Stimulated activated CD8-positive, alpha-beta memory T cell treated with anti-CD3 and anti-CD28 coated beads, Interleukin-4, amount 100 ng/mL, for 48 hours (primary cell): ENCODE measurements around the gene KIF16B.
A peak's percentile ranks its signal among the peaks of the same experiment; 100 is the strongest.
"Not testable (repeated sequence)": the region's sequence is repeated elsewhere in the genome, so short reads cannot be mapped to it uniquely, and the experiment has no call there.

Source experiments
- DNase-seq: peaks from one replicate; pipeline ENCODE4 v3.0.0-alpha.2; 2020

The KIF16B gene

DNA sequence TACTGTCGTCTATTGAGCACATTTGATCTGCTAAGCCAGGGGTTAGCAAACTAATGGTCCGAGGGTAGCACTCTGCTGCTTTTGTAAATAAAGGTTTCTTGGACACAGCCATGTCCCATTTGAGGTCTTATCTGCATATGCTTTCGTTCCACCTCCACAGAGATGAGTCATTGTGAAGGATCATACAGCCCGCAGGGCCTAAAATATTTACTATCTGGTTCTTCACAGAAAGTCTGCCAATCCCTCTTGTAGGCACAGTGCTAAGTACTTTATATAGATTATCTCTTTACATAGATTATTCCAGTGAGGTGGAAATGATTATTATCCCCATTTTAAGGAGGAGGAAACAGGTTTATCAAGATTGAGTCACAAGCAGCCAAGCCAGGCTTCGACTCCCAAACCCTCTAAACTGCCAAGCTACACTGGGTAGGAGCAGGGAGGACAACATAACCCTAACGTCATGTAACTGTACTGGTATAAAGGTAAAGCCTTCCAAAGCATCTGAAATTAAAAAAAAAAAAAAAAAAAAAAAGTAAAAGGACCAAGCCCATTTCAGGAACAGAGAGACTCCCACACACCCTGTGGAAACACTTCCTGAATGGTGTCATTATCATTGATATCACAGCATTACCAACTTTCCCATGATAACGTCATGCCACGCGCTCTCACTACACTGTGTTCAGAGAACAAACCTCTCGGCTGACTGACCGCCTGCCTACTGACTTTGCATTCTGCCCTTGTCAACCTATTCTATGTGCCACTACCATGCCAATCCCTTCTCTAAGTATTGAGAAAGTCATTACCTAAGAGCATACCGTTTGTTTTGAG lies 101.0 kb downstream of the KIF16B start:
- DNase-seq: no peak

- no peak for DNase-seq
Measured at GRCh38 chr20:16469395-16469905, 103.8 kb downstream of the KIF16B start.

- DNase-seq: no peak
Measured at GRCh38 chr20:16462711-16463110, 110.5 kb downstream of the KIF16B start.

DNA sequence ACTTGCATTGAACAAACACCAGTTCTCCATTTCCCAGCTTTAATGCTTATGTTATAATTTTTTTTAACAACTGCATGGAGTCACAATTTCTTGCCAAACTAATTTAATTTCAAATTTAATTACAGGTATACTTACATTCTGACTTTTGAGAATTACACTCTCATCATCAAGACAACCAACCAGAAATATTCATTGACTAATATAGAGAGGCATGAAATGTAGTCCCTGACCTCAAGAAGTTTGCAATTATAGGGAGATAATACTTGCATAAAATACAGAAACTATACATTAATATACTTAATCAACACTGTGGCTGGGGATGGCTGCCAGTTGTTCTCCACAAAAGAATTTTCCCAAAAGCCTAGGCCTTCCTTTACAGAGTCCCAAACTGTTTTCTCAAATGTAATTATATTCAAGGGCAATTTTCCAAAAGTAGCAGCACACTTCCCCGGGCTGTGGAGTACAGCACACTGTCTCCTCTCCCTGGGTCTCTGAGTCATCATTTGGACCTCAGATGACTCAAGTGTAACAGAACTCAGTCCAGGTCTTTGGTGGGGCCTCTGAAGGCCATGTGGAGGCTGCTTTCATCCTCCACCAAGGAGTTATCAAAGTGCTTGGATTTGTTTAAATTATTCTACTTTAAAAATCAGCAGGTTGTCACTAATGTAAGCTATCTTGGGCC lies 114.1 kb downstream of the KIF16B start:
- DNase-seq: no peak

GRCh38 chr20:16457514-16457913 lies 115.7 kb downstream of the KIF16B start:
- no peak for DNase-seq

DNA sequence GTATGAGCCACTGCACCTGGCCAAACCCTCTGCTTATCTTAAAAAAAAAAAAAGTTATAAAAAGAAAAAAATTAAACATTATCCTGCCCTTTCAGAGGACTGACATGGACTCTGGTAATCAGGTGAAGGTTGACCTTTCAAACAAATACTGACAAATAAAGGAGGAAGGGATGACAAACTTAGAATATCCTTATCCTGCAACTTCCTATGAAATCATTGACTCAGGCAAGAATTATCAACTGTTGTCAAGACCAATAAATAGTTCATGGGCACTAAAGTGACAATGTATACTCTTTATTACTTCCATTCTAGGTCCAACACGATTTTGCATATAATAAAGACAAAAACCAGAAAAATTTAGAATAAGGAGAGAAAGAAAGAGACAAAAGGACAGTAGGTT lies 117.9 kb downstream of the KIF16B start:
- no peak for DNase-seq

GRCh38 chr20:16451982-16452381 lies 121.3 kb downstream of the KIF16B start:
- no peak for DNase-seq

- DNase-seq: no peak
Measured at GRCh38 chr20:16451001-16451400, 122.2 kb downstream of the KIF16B start.

GRCh38 chr20:16446991-16447390 lies 126.3 kb downstream of the KIF16B start:
- no peak for DNase-seq

GRCh38 chr20:16446246-16446645 lies 127.0 kb downstream of the KIF16B start:
- no peak for DNase-seq

- DNase-seq: no peak
Measured at GRCh38 chr20:16445482-16445881, 127.8 kb downstream of the KIF16B start.

GRCh38 chr20:16444057-16444777 lies 129.0 kb downstream of the KIF16B start:
- DNase-seq: no peak

- DNase-seq: no peak
Measured at GRCh38 chr20:16441546-16442164, 131.6 kb downstream of the KIF16B start.

- DNase-seq: no peak
Measured at GRCh38 chr20:16440686-16441085, 132.6 kb downstream of the KIF16B start.

DNA sequence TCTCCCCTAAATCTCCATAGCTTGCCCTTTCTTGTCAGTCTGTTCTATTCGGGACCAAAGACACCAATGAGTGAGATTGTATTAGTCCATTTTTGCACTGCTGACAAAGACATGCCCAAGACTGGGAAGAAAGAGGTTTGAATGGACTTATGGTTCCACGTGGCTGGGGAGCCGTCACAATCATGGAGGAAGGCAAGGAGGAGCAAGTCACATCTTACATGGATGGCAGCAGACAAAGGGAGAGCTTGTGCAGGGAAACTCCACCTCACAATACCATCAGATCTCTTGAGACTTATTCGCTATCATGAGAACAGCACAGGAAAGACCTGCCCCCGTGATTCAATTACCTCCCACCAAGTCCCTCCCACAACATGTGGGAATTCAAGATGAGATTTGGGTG lies 133.7 kb downstream of the KIF16B start:
- not testable (repeated sequence) for DNase-seq

- DNase-seq: no peak
Measured at GRCh38 chr20:16438100-16438499, 135.1 kb downstream of the KIF16B start.

DNA sequence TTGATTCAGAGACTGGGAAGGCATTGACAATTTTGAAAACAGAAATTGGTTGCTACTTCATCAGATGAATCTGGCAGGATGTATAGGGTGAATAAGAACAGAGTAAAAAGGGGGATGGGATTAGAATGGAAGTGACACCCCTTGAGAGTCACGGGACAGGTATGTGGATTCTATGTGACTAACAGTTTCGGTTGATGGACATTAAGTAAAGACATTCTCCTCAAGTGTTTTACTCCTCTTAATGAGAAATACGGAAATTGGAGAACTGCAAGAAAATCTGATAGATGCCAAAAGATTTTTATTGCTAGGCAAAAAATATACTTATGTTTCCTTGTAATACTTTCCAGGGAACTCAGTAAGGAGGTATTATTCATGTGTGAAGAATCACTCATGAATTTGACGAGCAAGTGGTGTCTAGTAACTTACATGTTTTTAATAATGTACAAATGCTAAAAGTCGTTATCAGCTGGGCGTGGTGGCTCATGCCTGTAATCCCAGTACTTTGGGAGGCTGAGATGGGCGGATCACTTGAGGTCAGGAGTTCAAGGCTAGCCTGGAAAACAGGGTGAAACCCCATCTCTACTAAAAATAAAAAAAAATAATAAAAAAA lies 135.8 kb downstream of the KIF16B start:
- no peak for DNase-seq

DNA sequence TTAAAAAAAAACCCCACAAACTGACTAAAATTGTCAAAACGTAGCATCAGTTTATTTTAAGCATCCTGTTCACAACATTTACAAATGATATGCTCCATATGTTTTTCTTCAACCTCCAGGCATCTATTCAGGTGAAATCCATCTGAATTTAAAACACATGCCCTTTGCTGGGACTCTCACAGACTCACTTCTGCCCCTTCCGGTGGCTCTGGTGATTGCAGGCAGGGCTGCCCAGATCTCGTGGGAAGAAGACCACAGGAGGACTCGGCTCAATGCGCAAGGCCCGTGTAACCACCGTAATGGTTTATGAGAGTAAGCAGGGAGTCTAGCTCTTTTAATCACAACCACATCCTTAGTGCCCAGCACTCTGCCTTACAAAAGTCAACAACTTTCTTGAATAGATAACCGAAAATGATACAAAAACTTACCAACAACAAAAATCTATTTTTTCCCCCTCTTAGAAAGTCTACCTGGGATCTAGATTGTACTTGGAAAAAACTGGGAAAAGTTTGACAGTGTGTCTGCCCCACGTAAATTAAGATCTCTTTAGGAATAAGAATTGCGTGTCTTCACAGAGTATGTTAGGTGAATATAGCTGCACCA lies 139.1 kb downstream of the KIF16B start:
- peak; percentile 76 for DNase-seq

DNA sequence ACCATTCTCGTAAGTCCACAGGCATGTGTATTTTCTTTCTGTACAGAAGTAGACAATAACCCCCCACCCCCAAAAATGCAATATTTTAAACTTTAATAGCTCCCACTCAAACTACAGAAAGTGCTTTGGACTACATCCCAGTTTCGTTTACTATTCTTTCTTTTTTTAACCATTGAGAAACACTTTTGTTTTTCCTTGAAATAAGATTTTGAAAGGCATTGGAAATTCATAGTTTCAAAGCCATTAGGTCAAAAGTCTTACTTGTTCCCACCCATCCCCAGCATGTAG lies 140.0 kb downstream of the KIF16B start:
- DNase-seq: no peak

DNA sequence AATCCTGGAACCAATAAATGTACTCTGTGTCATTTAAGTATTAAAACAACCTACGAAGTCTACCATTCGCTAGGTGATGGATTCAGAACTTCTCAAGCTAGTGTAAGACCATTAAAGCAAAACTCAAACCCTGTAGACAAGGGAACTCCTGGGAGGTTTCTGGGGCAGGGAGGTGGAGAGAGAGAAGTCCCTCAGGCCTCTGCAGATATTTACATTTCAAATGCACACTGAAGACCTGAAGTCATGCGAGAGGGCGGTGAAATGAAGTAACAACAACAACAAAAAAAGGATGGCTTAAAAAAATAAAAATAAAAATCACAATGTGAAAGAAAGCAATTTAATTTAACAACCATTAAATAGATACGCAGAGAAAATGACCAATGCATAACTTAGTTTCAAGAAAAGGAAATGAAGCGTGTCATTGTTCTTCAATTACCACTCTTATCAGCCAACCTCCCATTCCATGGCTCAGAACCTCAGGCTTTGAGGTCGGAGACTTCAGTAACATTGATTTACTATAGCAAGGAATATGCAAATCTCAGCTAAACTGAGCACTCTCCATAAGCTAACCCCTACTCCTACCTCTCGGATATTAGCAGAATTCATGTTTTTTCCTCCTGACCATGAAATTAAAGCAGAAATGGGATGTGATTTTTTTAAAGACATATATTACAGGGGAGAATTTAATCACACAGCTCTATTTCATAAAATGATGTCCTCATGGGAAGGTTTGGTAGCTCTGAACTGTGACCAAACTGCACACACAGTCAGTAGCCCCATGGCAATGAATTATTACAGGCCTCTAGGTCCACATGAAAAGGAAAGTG lies 140.6 kb downstream of the KIF16B start:
- no peak for DNase-seq

DNA sequence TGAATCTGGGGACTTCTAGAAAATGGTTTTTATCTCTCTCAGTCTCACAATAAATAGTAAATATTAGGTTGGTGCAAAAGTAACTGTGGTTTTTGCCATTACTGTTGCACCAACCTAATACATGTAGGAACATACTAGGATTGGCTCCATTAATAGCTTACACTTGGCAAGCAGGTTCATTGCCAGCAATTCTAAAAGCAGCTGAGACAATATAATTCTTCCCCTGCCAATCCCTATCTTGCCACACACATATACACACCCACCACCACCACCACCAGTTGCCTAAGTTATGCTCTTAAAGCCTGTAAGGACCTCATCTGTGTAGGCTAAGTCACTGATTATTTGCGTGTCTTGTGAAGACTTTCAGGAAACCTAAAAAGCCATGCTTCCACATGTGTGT lies 145.1 kb downstream of the KIF16B start:
- DNase-seq: no peak

DNA sequence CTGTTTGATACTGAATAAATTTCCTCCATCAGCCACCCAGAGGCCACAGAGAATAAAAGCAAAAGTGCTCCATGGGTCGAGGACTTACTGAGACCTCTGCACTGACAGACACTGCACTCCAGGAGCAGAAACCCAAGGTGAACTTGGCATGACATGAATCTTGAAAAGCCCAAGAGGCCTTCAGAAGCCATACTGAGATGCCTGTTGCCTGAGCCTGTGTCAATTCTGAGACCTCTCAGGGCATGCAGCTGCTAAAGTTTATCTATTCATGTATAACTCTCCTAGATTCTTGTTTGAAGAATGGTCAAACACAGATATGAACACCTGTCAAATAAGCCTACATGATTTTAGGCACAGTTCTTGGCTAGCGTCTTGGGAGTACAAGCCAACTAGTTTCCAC lies 145.7 kb downstream of the KIF16B start:
- DNase-seq: no peak
